Right renal cortex interstitium (tissue), 3 donors: Measurements from ENCODE around the gene ADIG. TPM values are rescaled to one million over a fixed set of nuclear protein-coding genes. Genes with fewer than 3 reads are reported as not detected.

Experiments used
- DNase-seq, 3 donors: peaks; one replicate each; pipeline ENCODE4 v3.0.0-alpha.2; 2013; ENCODE audit warnings: low read depth in 3 of 3, low spot score in 2 of 3
- polyA plus RNA-seq, 3 donors: library from polyadenylated mRNA; unstranded; fragments of 120-200 nt; gene quantifications; one replicate each; pipeline ENCODE4 v1.2.1, GENCODE V29; 2013; ENCODE audit not compliant: insufficient read length in 3 of 3

Gene ADIG
- polyA plus RNA-seq: not detected

GRCh38 chr20:38581013-38581412 lies at the start of gene ADIG:
ADIG (plus strand) TSS chr20:38581197; CDS start chr20:38581251, 54 bp downstream.
- no peak for DNase-seq

- no peak for DNase-seq
Measured at GRCh38 chr20:38534756-38535155, 46.2 kb upstream of the ADIG start.

GRCh38 chr20:38536310-38536709 lies 44.7 kb upstream of the ADIG start:
- no peak for DNase-seq

- no peak for DNase-seq
Measured at GRCh38 chr20:38537176-38537575, 43.8 kb upstream of the ADIG start.

- DNase-seq: no peak
Measured at GRCh38 chr20:38538789-38539188, 42.2 kb upstream of the ADIG start.

- no peak for DNase-seq
Measured at GRCh38 chr20:38543014-38543906, 37.7 kb upstream of the ADIG start.

GRCh38 chr20:38545771-38546170 lies 35.2 kb upstream of the ADIG start:
- DNase-seq: no peak

- DNase-seq: no peak
Measured at GRCh38 chr20:38547288-38548085, 33.5 kb upstream of the ADIG start.

GRCh38 chr20:38548356-38549083 lies 32.5 kb upstream of the ADIG start:
- no peak for DNase-seq

- DNase-seq: no peak
Measured at GRCh38 chr20:38550274-38550673, 30.7 kb upstream of the ADIG start.

GRCh38 chr20:38551056-38551626 lies 29.9 kb upstream of the ADIG start:
- DNase-seq: no peak

- no peak for DNase-seq
Measured at GRCh38 chr20:38554986-38555385, 26.0 kb upstream of the ADIG start.

GRCh38 chr20:38555395-38555794 lies 25.6 kb upstream of the ADIG start:
- DNase-seq: no peak

- DNase-seq: no peak
Measured at GRCh38 chr20:38557174-38557573, 23.8 kb upstream of the ADIG start.

GRCh38 chr20:38558596-38559360 lies 22.2 kb upstream of the ADIG start:
- no peak for DNase-seq

- DNase-seq: no peak
Measured at GRCh38 chr20:38559764-38560163, 21.2 kb upstream of the ADIG start.

GRCh38 chr20:38563802-38564431 lies 17.1 kb upstream of the ADIG start:
- no peak for DNase-seq

GRCh38 chr20:38564680-38565079 lies 16.3 kb upstream of the ADIG start:
- DNase-seq: no peak

- DNase-seq: no peak
Measured at GRCh38 chr20:38566036-38566598, 14.9 kb upstream of the ADIG start.
